Measurements from ENCODE around the gene SERPINA3. TPM values are rescaled to one million over a fixed set of nuclear protein-coding genes. Genes with fewer than 3 reads are reported as not detected.

SERPINA3 gene
- total RNA-seq, 2 experiments from 2014 or later: not detected

DNA sequence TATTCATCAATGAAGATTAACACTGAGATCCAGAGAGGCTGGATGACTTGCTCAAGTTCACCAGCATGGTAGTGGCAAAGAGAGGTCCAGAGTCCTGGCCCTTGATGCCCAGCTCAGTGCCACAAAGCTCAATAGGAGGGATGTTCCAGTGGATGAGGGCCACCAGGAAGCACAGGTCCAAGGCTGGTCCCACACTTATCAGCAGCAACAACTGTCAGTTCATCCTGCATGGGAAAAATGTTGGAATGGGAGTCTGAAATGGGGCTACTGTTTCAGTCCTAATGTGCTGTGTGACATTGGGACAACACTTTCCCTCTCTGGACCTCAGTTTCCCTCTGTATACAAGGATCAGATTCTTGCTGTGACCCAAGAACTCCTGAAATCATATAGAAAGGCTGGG is 19.7 kb upstream of the SERPINA3 start:
- Mint-ChIP-seq H3K9me3 (no peaks in the 10 kb centered on the region), H3K27ac (no peak overlapping the region), H3K27me3 (peaks cover 15% of the 10 kb centered on the region), H3K36me3 (ENCODE audit: low read depth) (no peaks in the 10 kb centered on the region), H3K4me1 (ENCODE audit: low read depth) (no peaks in the 10 kb centered on the region), H3K4me3 (no peak overlapping the region)
- CTCF ChIA-PET: no interaction called here
- TF ChIP-seq, protein P1, sequence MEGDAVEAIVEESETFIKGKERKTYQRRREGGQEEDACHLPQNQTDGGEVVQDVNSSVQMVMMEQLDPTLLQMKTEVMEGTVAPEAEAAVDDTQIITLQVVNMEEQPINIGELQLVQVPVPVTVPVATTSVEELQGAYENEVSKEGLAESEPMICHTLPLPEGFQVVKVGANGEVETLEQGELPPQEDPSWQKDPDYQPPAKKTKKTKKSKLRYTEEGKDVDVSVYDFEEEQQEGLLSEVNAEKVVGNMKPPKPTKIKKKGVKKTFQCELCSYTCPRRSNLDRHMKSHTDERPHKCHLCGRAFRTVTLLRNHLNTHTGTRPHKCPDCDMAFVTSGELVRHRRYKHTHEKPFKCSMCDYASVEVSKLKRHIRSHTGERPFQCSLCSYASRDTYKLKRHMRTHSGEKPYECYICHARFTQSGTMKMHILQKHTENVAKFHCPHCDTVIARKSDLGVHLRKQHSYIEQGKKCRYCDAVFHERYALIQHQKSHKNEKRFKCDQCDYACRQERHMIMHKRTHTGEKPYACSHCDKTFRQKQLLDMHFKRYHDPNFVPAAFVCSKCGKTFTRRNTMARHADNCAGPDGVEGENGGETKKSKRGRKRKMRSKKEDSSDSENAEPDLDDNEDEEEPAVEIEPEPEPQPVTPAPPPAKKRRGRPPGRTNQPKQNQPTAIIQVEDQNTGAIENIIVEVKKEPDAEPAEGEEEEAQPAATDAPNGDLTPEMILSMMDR (IDR thresholded peaks at IDR 0.05): no peak
- no peaks in the 10 kb centered on the region for H3K36me3 ChIP-seq (ENCODE audit: insufficient read depth, low read length)
- no peaks in the 10 kb centered on the region for H3K4me1 ChIP-seq (ENCODE audit: insufficient read depth, low read length)
- peaks cover 0 to 6% of the 10 kb centered on the region in 2 experiments for H3K9me3 ChIP-seq (ENCODE audit: control insufficient read depth in 1 of 2, insufficient read depth in 1 of 2, low read length in 2 of 2)
- intact Hi-C loops (cut with DNase I, micrococcal nuclease): no loop called here
- POLR2A ChIA-PET: no interaction called here
- no peaks in the 10 kb centered on the region for H3K27me3 ChIP-seq (ENCODE audit: control insufficient read depth in 1 of 2, insufficient read depth in 2 of 2, low read length in 2 of 2)
- no peak for ATAC-seq (ENCODE audit: poor library complexity)
- H3K4me3 ChIP-seq (ENCODE audit: low read length): no peak overlapping the region
- H3K27ac ChIP-seq (ENCODE audit: low read depth in 1 of 2, low read length in 2 of 2): no peak overlapping the region
- no peak for DNase-seq

DNA sequence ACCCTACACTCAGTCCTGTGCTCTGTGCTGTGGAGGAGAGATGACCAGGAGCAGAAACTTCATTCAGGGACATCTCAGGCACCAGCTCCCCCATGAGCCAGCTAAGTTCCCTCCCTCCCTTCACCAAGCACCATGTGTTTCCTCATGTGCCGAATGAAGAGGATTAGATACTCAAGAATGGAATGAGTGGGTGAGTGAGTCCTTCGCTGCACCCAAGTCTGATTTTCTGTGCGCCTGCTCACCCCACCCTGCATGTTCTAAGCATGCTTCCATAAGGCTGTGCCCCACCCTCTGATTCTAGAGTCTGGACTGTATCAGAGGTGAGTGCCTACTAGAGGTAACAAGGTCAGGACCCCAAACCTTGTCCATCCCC is 18.8 kb upstream of the SERPINA3 start:
- Mint-ChIP-seq H3K27me3 (peaks cover 17% of the 10 kb centered on the region), H3K4me1 (ENCODE audit: low read depth) (no peaks in the 10 kb centered on the region), H3K9me3 (no peaks in the 10 kb centered on the region), H3K36me3 (ENCODE audit: low read depth) (no peaks in the 10 kb centered on the region), H3K27ac (no peak overlapping the region), H3K4me3 (no peak overlapping the region)
- DNase-seq (no peak), ATAC-seq (ENCODE audit: poor library complexity) (no peak)
- intact Hi-C loops (cut with DNase I, micrococcal nuclease): no loop called here
- H3K9me3 ChIP-seq (ENCODE audit: control insufficient read depth in 1 of 2, insufficient read depth in 1 of 2, low read length in 2 of 2): peaks cover 0 to 6% of the 10 kb centered on the region in 2 experiments
- H3K4me3 ChIP-seq (ENCODE audit: low read length): no peak overlapping the region
- no peak overlapping the region for H3K27ac ChIP-seq (ENCODE audit: low read depth in 1 of 2, low read length in 2 of 2)
- TF ChIP-seq, protein P1 (IDR thresholded peaks at IDR 0.05): no peak
- POLR2A ChIA-PET: no interaction called here
- CTCF ChIA-PET: no interaction called here
- no peaks in the 10 kb centered on the region for H3K27me3 ChIP-seq (ENCODE audit: control insufficient read depth in 1 of 2, insufficient read depth in 2 of 2, low read length in 2 of 2)
- no peaks in the 10 kb centered on the region for H3K36me3 ChIP-seq (ENCODE audit: insufficient read depth, low read length)
- H3K4me1 ChIP-seq (ENCODE audit: insufficient read depth, low read length): no peaks in the 10 kb centered on the region

DNA sequence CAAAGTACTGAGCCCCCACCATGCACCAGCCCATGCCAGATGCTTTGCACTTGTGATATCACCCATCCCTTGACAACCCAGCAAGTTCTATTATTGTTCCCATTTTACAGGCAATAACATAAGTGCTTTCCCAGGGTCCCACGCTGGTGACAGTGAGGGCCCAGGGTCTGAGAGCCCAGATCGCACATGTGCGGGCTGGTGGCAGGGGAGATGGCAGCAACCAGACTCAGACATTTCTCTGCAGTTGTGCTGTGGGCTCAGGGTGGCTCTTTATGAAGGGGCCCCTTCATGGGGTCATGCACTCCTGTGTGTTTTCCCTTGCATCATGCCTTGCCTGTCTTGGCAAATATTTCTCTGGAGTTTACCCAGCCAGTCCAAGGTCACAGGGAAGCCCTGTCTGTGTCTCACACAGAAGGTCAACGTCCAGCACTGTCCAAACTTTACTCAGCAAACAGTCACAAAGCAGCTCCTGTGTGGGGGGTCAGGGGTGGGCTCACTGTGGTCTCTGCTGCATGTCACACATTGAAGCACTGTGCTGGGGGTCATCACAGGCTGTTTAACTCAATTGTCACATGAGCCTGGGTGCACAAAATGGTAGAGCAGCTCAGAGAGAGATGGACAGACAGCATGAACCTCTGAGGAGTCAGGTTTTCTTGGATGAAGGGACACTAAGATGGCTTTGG is 18.3 kb upstream of the SERPINA3 start:
- Mint-ChIP-seq H3K4me1 (ENCODE audit: low read depth) (no peaks in the 10 kb centered on the region), H3K27me3 (peaks cover 22% of the 10 kb centered on the region), H3K36me3 (ENCODE audit: low read depth) (no peaks in the 10 kb centered on the region), H3K4me3 (no peak overlapping the region), H3K9me3 (no peaks in the 10 kb centered on the region), H3K27ac (no peak overlapping the region)
- peaks cover 0 to 6% of the 10 kb centered on the region in 2 experiments for H3K9me3 ChIP-seq (ENCODE audit: control insufficient read depth in 1 of 2, insufficient read depth in 1 of 2, low read length in 2 of 2)
- ATAC-seq (ENCODE audit: poor library complexity) (no peak), DNase-seq (no peak)
- ChIA-PET CTCF (no interaction called here), POLR2A (no interaction called here)
- no peak overlapping the region for H3K27ac ChIP-seq (ENCODE audit: low read depth in 1 of 2, low read length in 2 of 2)
- TF ChIP-seq, protein P1 (IDR thresholded peaks at IDR 0.05): no peak
- H3K4me3 ChIP-seq (ENCODE audit: low read length): no peak overlapping the region
- H3K36me3 ChIP-seq (ENCODE audit: insufficient read depth, low read length): no peaks in the 10 kb centered on the region
- no peaks in the 10 kb centered on the region for H3K4me1 ChIP-seq (ENCODE audit: insufficient read depth, low read length)
- no peaks in the 10 kb centered on the region for H3K27me3 ChIP-seq (ENCODE audit: control insufficient read depth in 1 of 2, insufficient read depth in 2 of 2, low read length in 2 of 2)
- intact Hi-C loops (cut with DNase I, micrococcal nuclease): no loop called here

Measured in CD4-positive, alpha-beta T cell (primary cell).